Endothelial cell of umbilical vein (primary cell): ENCODE results near the gene CFAP46. TPM values are rescaled to one million over a fixed set of nuclear protein-coding genes. Genes with fewer than 3 reads are reported as not detected.
A peak's percentile ranks its signal among the peaks of the same experiment; 100 is the strongest.

Experiments used
- Bru-seq: library from RNA; stranded (reverse); fragments of 400-500 nt; gene quantifications from one replicate; lab custom pipeline; 2021; lab: Mats Ljungman, UMichigan
- BruChase-seq, 2 experiments: library from RNA; stranded (reverse); fragments of 400-500 nt; gene quantifications; one replicate each; lab custom pipeline; 2021; lab: Mats Ljungman, UMichigan
- BruUV-seq: library from RNA; stranded (reverse); fragments of 400-500 nt; replicated peaks from 2 replicates; lab custom pipeline; 2021; lab: Mats Ljungman, UMichigan
- CTCF ChIA-PET: fragments of 300-600, 350-600 bp; sonication (Branson Sonifier 250); formaldehyde crosslinking; loops from one replicate; lab custom pipeline; 2021; ENCODE audit warnings: antibody characterized with exemption, inconsistent platforms; lab: Charles Lee
- POLR2A ChIA-PET: fragments of 300-600, 350-600 bp; sonication (Branson Sonifier 250); formaldehyde crosslinking; loops from one replicate; lab custom pipeline; 2021; ENCODE audit warnings: antibody characterized with exemption, inconsistent platforms; lab: Charles Lee
- DNase-seq: peaks from one replicate; pipeline ENCODE4 v3.0.0-alpha.2; 2011; ENCODE audit warnings: low read depth, low spot score
- FAIRE-seq: peaks from 2 replicates; lab custom pipeline; 2011; peaks lifted over from hg19 to GRCh38; lab: Jason Lieb, UNC
- H2AFZ ChIP-seq: 2 replicates; pipeline ENCODE4 v1.6.0; 2012; ENCODE audit warnings: low read depth, low read length, control low read depth, inconsistent platforms
- H3K27ac ChIP-seq: 2 replicates; pipeline ENCODE4 v1.5.1; 2011; ENCODE audit warnings: low read depth, mild to moderate bottlenecking, control low read depth, low read length, moderate library complexity; ENCODE audit not compliant: insufficient read depth
- H3K27me3 ChIP-seq, 2 experiments: 2 replicates each; pipeline versions ENCODE4 v1.6.0 to v1.6.1; 2011; ENCODE audit warnings: low read length in 2 of 2, mixed read lengths in 1 of 2; ENCODE audit not compliant: control insufficient read depth in 2 of 2, insufficient read depth in 2 of 2
- H3K36me3 ChIP-seq, 2 experiments: 2 replicates in 1 of 2; 3 replicates in 1 of 2; pipeline ENCODE4 v1.5.1; 2011; ENCODE audit warnings: low read length in 2 of 2, mild to moderate bottlenecking in 1 of 2, moderate library complexity in 1 of 2; ENCODE audit not compliant: control insufficient read depth in 2 of 2, insufficient read depth in 2 of 2; ENCODE audit errors: extremely low read depth in 1 of 2
- H3K4me1 ChIP-seq: 3 replicates; pipeline ENCODE4 v1.5.1; 2011; ENCODE audit warnings: mild to moderate bottlenecking, low read length; ENCODE audit not compliant: control insufficient read depth, insufficient read depth; ENCODE audit errors: extremely low read depth
- H3K4me2 ChIP-seq: 2 replicates; pipeline ENCODE4 v1.6.1; 2011; ENCODE audit warnings: low read length, control low read depth, mixed read lengths; ENCODE audit not compliant: insufficient read depth
- H3K4me3 ChIP-seq, 3 experiments: fragments of 200-600 bp in 1 of 3; sonication (generic), shearing (Covaris generic) in 1 of 3; replicated peaks in 1 of 3; 2 replicates each; pipeline ENCODE4 v1.5.1; 2011 to 2016; ENCODE audit warnings: control low read depth in 3 of 3, low read length in 3 of 3, mild to moderate bottlenecking in 2 of 3, inconsistent platforms in 1 of 3, low read depth in 1 of 3, moderate library complexity in 1 of 3; ENCODE audit not compliant: insufficient read depth in 1 of 3
- H3K79me2 ChIP-seq: 2 replicates; pipeline ENCODE4 v1.6.0; 2012; ENCODE audit warnings: low read length, inconsistent platforms; ENCODE audit not compliant: control insufficient read depth, insufficient read depth
- H3K9ac ChIP-seq: replicated peaks from 2 replicates; pipeline ENCODE3; 2011; ENCODE audit warnings: low read length, control low read depth; ENCODE audit not compliant: insufficient read depth; ENCODE audit errors: extremely low read depth
- H3K9me1 ChIP-seq: replicated peaks from 3 replicates; pipeline ENCODE4 v1.6.0; 2011; ENCODE audit warnings: mild to moderate bottlenecking, low read length; ENCODE audit not compliant: control insufficient read depth, insufficient read depth; ENCODE audit errors: extremely low read depth
- H3K9me3 ChIP-seq: replicated peaks from 2 replicates; pipeline ENCODE4 v1.5.1; 2012; ENCODE audit warnings: low read length, inconsistent platforms; ENCODE audit not compliant: control insufficient read depth, insufficient read depth
- H4K20me1 ChIP-seq: replicated peaks from 2 replicates; pipeline ENCODE3; 2011; ENCODE audit warnings: mild to moderate bottlenecking, low read length; ENCODE audit not compliant: control insufficient read depth, insufficient read depth; ENCODE audit errors: extremely low read depth
- EZH2 ChIP-seq: IDR thresholded peaks from 2 replicates; pipeline ENCODE4 v1.6.1; 2012; ENCODE audit warnings: borderline replicate concordance, low read depth, mild to moderate bottlenecking, moderate library complexity, low read length, inconsistent platforms; ENCODE audit not compliant: severe bottlenecking
- FOS ChIP-seq: IDR thresholded peaks from 2 replicates; pipeline ENCODE4 v1.6.1; 2011; ENCODE audit warnings: mild to moderate bottlenecking, low read length, moderate library complexity, borderline replicate concordance; ENCODE audit not compliant: insufficient read depth
- GATA2 ChIP-seq: IDR thresholded peaks from 2 replicates; pipeline ENCODE4 v1.7.0; 2011; ENCODE audit warnings: low read depth, mild to moderate bottlenecking, moderate library complexity, mixed read lengths, low read length; ENCODE audit not compliant: insufficient read length, insufficient read depth
- JUN ChIP-seq: IDR thresholded peaks from 2 replicates; pipeline ENCODE4 v1.6.1; 2011; ENCODE audit warnings: borderline replicate concordance, low read depth; ENCODE audit not compliant: insufficient read length, insufficient read depth
- MAX ChIP-seq: IDR thresholded peaks from 2 replicates; pipeline ENCODE4 v1.6.1; 2011; ENCODE audit not compliant: insufficient read depth, insufficient read length
- MYC ChIP-seq: IDR thresholded peaks from one replicate; pipeline ENCODE4 v1.6.1; 2011; ENCODE audit warnings: mild to moderate bottlenecking, low read depth, low read length
- POLR2A ChIP-seq: IDR thresholded peaks from 2 replicates; pipeline ENCODE4 v1.6.1; 2012; ENCODE audit warnings: low read depth, mild to moderate bottlenecking, control low read depth, low read length
- POLR2AphosphoS5 ChIP-seq: IDR thresholded peaks from 2 replicates; pipeline ENCODE4 v1.6.1; 2012; ENCODE audit warnings: low read depth, mild to moderate bottlenecking, control low read depth, low read length, moderate library complexity; ENCODE audit not compliant: insufficient read depth
- dilution Hi-C: fragments of 300-500 bp; cut with MboI; formaldehyde crosslinking; loops from one replicate; pipeline ENCODE4 v1.15.0; 2019; ENCODE audit warnings: low sequenced_read_pairs; ENCODE audit not compliant: extremely low pct_ligation_motif_present
- intact Hi-C: fragments of 100-400 bp; cut with micrococcal nuclease; formaldehyde crosslinking; loops from one replicate; pipeline ENCODE4 v1.10.0; 2022
- long read RNA-seq: library from polyadenylated mRNA; stranded (forward); transcript quantifications from one replicate; pipeline ENCODE4 v2.0.0, GENCODE V29; 2021
- polyA minus RNA-seq, 3 experiments: library from RNA; depleted of rRNA, polyadenylated mRNA; stranded (reverse); fragments of >200 nt; gene quantifications; 1 replicate in 1 of 3; 2 replicates in 2 of 3; pipeline ENCODE4 v1.2.3, GENCODE V29; 2011
- polyA plus RNA-seq, 4 experiments: library from polyadenylated mRNA; depleted of rRNA in 3 of 4; stranded (reverse) in 3 of 4; unstranded in 1 of 4; fragments of >200 nt; gene quantifications; 2 replicates each; pipeline versions ENCODE4 v1.2.1 to v1.2.3, GENCODE V29; 2011 to 2012; ENCODE audit warnings: missing spikeins in 1 of 4
- total RNA-seq: library from RNA; stranded (reverse); gene quantifications from 2 replicates; pipeline ENCODE4 v1.2.3, GENCODE V29; 2021
- TF ChIP-seq, protein P1 (sequence below), 2 donors: IDR thresholded peaks; 1 replicate in 1 of 2; 2 replicates in 1 of 2; pipeline ENCODE4 v1.5.1; 2011; ENCODE audit warnings: low read length in 2 of 2, mild to moderate bottlenecking in 2 of 2, moderate library complexity in 2 of 2, control low read depth in 1 of 2, inconsistent platforms in 1 of 2, low read depth in 1 of 2; ENCODE audit not compliant: insufficient read depth in 1 of 2; ENCODE audit errors: extremely low read depth in 1 of 2

CFAP46 gene
- total RNA-seq (0.75 and 1.1 TPM in 2 replicates), polyA plus RNA-seq (0.88 and 0.98 TPM in 2 replicates), polyA minus RNA-seq (0.56 and 0.85 TPM in 2 replicates), Bru-seq, nascent RNA (percentile 11 among the genes with signal in this experiment), BruChase-seq, experiment 1, labeled RNA remaining after a 6-hour chase (percentile 17 among the genes with signal in this experiment), BruChase-seq, experiment 2, labeled RNA remaining after a 2-hour chase (percentile 15 among the genes with signal in this experiment)
- polyA plus RNA-seq (2011; cell fraction: cytosol; rRNA removed): 1.2 TPM in 2 replicates
- 0.98 and 1.1 TPM in 2 replicates for polyA plus RNA-seq (2011; cell fraction: nucleus; rRNA removed)
- polyA plus RNA-seq (2012): 1.4 and 1.6 TPM in 2 replicates
- polyA minus RNA-seq (2011; cell fraction: cytosol; rRNA and poly(A)+ RNA removed): not detected
- polyA minus RNA-seq (2011; cell fraction: nucleus; rRNA and poly(A)+ RNA removed): 0.38 and 0.72 TPM in 2 replicates
- long read RNA-seq, partial matches to known transcripts: 1 of 3 reads
- long read RNA-seq, other reads (novel, unspliced or antisense): 0 of 3 reads

- Histone ChIP-seq H3K36me3 (no peaks in the 10 kb centered on the region), H4K20me1 (no peaks in the 10 kb centered on the region), H3K27ac (no peak within 1 kb of the TSS), H3K4me3 (peak within 1 kb of the TSS; percentile 5 to 58 (median 49)), H3K9me3 (no peaks in the 10 kb centered on the region), H3K4me1 (no peaks in the 10 kb centered on the region), H3K9me1 (no peaks in the 10 kb centered on the region), H3K27me3 (no peaks in the 10 kb centered on the region), H2AFZ (peak within 1 kb of the TSS; percentile 92), H3K9ac (no peak within 1 kb of the TSS), H3K4me2 (peak within 1 kb of the TSS; percentile 88), H3K79me2 (no peaks in the 10 kb centered on the region)
- POLR2A ChIA-PET: no interaction called here
- CTCF ChIA-PET: interaction anchor here (1.0 kb wide), 1 partner anchor 20 kb away, joined by 3 read pairs; no protein-coding TSS in a partner anchor
- TF ChIP-seq MYC (no peak), GATA2 (no peak), EZH2 (no peak), JUN (no peak), POLR2A (no peak), MAX (no peak), FOS (no peak), POLR2AphosphoS5 (no peak)
- TF ChIP-seq, protein P1, sequence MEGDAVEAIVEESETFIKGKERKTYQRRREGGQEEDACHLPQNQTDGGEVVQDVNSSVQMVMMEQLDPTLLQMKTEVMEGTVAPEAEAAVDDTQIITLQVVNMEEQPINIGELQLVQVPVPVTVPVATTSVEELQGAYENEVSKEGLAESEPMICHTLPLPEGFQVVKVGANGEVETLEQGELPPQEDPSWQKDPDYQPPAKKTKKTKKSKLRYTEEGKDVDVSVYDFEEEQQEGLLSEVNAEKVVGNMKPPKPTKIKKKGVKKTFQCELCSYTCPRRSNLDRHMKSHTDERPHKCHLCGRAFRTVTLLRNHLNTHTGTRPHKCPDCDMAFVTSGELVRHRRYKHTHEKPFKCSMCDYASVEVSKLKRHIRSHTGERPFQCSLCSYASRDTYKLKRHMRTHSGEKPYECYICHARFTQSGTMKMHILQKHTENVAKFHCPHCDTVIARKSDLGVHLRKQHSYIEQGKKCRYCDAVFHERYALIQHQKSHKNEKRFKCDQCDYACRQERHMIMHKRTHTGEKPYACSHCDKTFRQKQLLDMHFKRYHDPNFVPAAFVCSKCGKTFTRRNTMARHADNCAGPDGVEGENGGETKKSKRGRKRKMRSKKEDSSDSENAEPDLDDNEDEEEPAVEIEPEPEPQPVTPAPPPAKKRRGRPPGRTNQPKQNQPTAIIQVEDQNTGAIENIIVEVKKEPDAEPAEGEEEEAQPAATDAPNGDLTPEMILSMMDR (IDR thresholded peaks at IDR 0.05; ENCODE audit: extremely low read depth in 1 of 2, insufficient read depth in 1 of 2, low read depth in 1 of 2, low read length in 2 of 2): no peak
- no peak for FAIRE-seq
- DNase-seq: peak; percentile 39
- dilution Hi-C loops: no loop called here
- no TSS peak for BruUV-seq
- intact Hi-C loops: loop anchor here (1.0 to 5.0 kb wide), 4 partner anchors 20 to 385 kb away; no protein-coding TSS in a partner anchor
These were observed at the start of gene CFAP46 for GRCh38 chr10:132942101-132943057. Gene CFAP46 (minus strand): TSS chr10:132942570. CDS start chr10:132942484, 86 bp downstream.
